Endodermal cell (in vitro differentiated cells): ENCODE results near the gene MLLT3. TPM values are rescaled to one million over a fixed set of nuclear protein-coding genes. Genes with fewer than 3 reads are reported as not detected.
A peak's percentile ranks its signal among the peaks of the same experiment; 100 is the strongest.

ENCODE experiments used
- DNase-seq: peaks from one replicate; pipeline ENCODE4 v3.0.0-alpha.2; 2017
- H3K27ac ChIP-seq: 2 replicates; pipeline ENCODE4 v1.5.1; 2013; ENCODE audit warnings: mild to moderate bottlenecking, low read depth, low read length, moderate library complexity
- H3K27me3 ChIP-seq: 2 replicates; pipeline ENCODE4 v1.6.1; 2013; ENCODE audit warnings: mild to moderate bottlenecking, low read length, moderate library complexity; ENCODE audit not compliant: insufficient read depth, control insufficient read depth, poor library complexity, severe bottlenecking
- H3K36me3 ChIP-seq: 2 replicates; pipeline ENCODE4 v1.7.0; 2013; ENCODE audit warnings: mild to moderate bottlenecking, low read length, moderate library complexity; ENCODE audit not compliant: control insufficient read depth, insufficient read depth
- H3K4me1 ChIP-seq: one replicate; pipeline ENCODE4 v1.7.0; 2013; ENCODE audit warnings: low read length; ENCODE audit not compliant: control insufficient read depth, insufficient read depth
- H3K4me3 ChIP-seq: 2 replicates; pipeline ENCODE4 v1.5.1; 2013; ENCODE audit warnings: mild to moderate bottlenecking, low read length, moderate library complexity
- H3K9ac ChIP-seq: 2 replicates; pipeline ENCODE4 v1.6.1; 2013; ENCODE audit warnings: mild to moderate bottlenecking, low read length, moderate library complexity; ENCODE audit not compliant: poor library complexity, severe bottlenecking; ENCODE audit errors: extremely low read depth
- H3K9me3 ChIP-seq: 2 replicates; pipeline ENCODE4 v1.6.1; 2013; ENCODE audit warnings: mild to moderate bottlenecking, low read length, moderate library complexity; ENCODE audit not compliant: control insufficient read depth
- H3K27ac Mint-ChIP-seq: 2 replicates; pipeline ENCODE4 v1.8.0; 2020; ENCODE audit warnings: mixed read lengths
- H3K27me3 Mint-ChIP-seq: 2 replicates; pipeline ENCODE4 v1.8.0; 2021; ENCODE audit warnings: mild to moderate bottlenecking, mixed read lengths; ENCODE audit not compliant: insufficient read depth
- H3K36me3 Mint-ChIP-seq: 2 replicates; pipeline ENCODE4 v1.8.0; 2020; ENCODE audit warnings: low read depth, mixed read lengths
- H3K4me1 Mint-ChIP-seq: 2 replicates; pipeline ENCODE4 v1.8.0; 2020; ENCODE audit warnings: mixed read lengths
- H3K4me3 Mint-ChIP-seq: 2 replicates; pipeline ENCODE4 v1.8.0; 2020; ENCODE audit warnings: mild to moderate bottlenecking, moderate library complexity, mixed read lengths
- H3K9me3 Mint-ChIP-seq: 2 replicates; pipeline ENCODE4 v1.8.0; 2020; ENCODE audit warnings: mild to moderate bottlenecking, mixed read lengths
- WGBS, 2 experiments: methylation state at CpG; one replicate each; pipeline versions ENCODE4 v1.1.5 to v1.1.7; 2013; ENCODE audit warnings: missing lambda C conversion rate in 2 of 2, mixed read lengths in 1 of 2; ENCODE audit not compliant: insufficient coverage in 1 of 2, insufficient read length in 1 of 2; 5-methylcytosine and 5-hydroxymethylcytosine counted together
- microRNA-seq: library from miRNA; unstranded; fragments of <30 nt; microRNA quantifications from one replicate; pipeline ENCODE4 v1.2.0, GENCODE V29; 2020; ENCODE audit warnings: borderline microRNAs expressed
- total RNA-seq, 2 donors: library from RNA; stranded (reverse); fragmentation: NEBNext Ultra II Directional in 1 of 2; extraction: Animal tissue kit (Norgen Biotek cat#: 25700) in 1 of 2; gene quantifications; 2 replicates in 1 of 2; 3 replicates in 1 of 2; pipeline ENCODE4 v1.2.1, GENCODE V29; 2021
- TF ChIP-seq, protein P1 (sequence below): fragments of 200-600 bp; sonication (generic); conservative IDR thresholded peaks from 2 replicates; pipeline ENCODE4 v1.5.0; 2021; ENCODE audit warnings: antibody characterized with exemption, mild to moderate bottlenecking

MLLT3 gene
- total RNA-seq, 2 donors from 2014 or later = 5.5 to 12.2 TPM

DNA sequence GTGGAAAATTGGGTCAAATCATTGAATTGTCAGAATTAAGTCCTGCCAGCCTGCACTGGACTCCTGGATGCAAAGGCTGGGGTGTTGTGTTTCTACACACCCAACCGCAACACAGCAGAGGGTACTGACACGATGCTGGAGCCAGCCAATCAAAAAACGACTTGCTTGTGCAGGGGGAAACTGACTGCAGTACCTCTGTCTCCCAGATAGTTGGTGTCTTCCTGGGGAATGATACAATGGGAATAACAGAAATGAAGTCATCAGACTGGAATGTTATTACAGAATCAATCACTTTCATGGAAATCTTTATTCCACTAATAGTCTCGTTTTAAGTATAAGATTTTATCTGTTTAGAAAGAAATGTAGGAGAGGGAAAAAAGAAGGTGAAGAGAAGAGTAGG, 330.3 kb downstream of the MLLT3 start:
- Histone ChIP-seq H3K4me1 (no peaks in the 10 kb centered on the region), H3K4me3 (no peak overlapping the region), H3K9me3 (peaks cover 10% of the 10 kb centered on the region), H3K9ac (no peak overlapping the region), H3K27ac (no peak overlapping the region), H3K36me3 (no peaks in the 10 kb centered on the region), H3K27me3 (no peaks in the 10 kb centered on the region)
- no peak overlapping the region for H3K4me3 Mint-ChIP-seq
- TF ChIP-seq, protein P1, sequence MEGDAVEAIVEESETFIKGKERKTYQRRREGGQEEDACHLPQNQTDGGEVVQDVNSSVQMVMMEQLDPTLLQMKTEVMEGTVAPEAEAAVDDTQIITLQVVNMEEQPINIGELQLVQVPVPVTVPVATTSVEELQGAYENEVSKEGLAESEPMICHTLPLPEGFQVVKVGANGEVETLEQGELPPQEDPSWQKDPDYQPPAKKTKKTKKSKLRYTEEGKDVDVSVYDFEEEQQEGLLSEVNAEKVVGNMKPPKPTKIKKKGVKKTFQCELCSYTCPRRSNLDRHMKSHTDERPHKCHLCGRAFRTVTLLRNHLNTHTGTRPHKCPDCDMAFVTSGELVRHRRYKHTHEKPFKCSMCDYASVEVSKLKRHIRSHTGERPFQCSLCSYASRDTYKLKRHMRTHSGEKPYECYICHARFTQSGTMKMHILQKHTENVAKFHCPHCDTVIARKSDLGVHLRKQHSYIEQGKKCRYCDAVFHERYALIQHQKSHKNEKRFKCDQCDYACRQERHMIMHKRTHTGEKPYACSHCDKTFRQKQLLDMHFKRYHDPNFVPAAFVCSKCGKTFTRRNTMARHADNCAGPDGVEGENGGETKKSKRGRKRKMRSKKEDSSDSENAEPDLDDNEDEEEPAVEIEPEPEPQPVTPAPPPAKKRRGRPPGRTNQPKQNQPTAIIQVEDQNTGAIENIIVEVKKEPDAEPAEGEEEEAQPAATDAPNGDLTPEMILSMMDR = peak; percentile 40
- H3K9me3 Mint-ChIP-seq = peaks cover 8% of the 10 kb centered on the region
- peaks cover 10% of the 10 kb centered on the region for H3K4me1 Mint-ChIP-seq
- WGBS, 2 experiments = 92 to 100% methylated on average over 1 to 4 of the region's 4 CpGs
- no peak for DNase-seq
- H3K27me3 Mint-ChIP-seq = peaks cover 1% of the 10 kb centered on the region
- H3K36me3 Mint-ChIP-seq = no peaks in the 10 kb centered on the region
- H3K27ac Mint-ChIP-seq = no peak overlapping the region

Small RNA genes lying within 50 kb of the gene (microRNA-seq; reads per million reads assigned to microRNA genes)
- gene MIR4473 (0.74 reads per million), gene MIR4474 (not detected)

Other genes with a start within 250 kb of the MLLT3 start
- gene FOCAD, start 61.8 kb upstream of the MLLT3 start, total RNA-seq = 10 to 100 TPM; 51.6 to 56.8 TPM